AG04450 (cell line): ENCODE results near the gene CCDC74A. TPM values are rescaled to one million over a fixed set of nuclear protein-coding genes. Genes with fewer than 3 reads are reported as not detected.
"Not testable (repeated sequence)": the region's sequence is repeated elsewhere in the genome, so short reads cannot be mapped to it uniquely, and the experiment has no call there.

Source experiments
- CTCF ChIA-PET: fragments of 300-600, 350-600 bp; formaldehyde crosslinking; extraction: SDS; loops from one replicate; lab custom pipeline; 2022; ENCODE audit warnings: antibody characterized with exemption, inconsistent platforms; lab: Charles Lee
- POLR2A ChIA-PET: fragments of 350-600 bp; formaldehyde crosslinking; extraction: SDS; loops from one replicate; lab custom pipeline; 2021; ENCODE audit warnings: antibody characterized with exemption, inconsistent platforms; lab: Yijun Ruan, JAX
- DNase-seq: peaks from one replicate; pipeline ENCODE4 v3.0.0-alpha.2; 2011; ENCODE audit warnings: low read depth, low spot score
- H3K27ac ChIP-seq: one replicate; pipeline ENCODE4 v1.5.1; 2012; ENCODE audit warnings: low read depth, low read length, control low read depth
- H3K27me3 ChIP-seq: one replicate; pipeline ENCODE4 v1.6.0; 2012; ENCODE audit warnings: low read length; ENCODE audit not compliant: control insufficient read depth, insufficient read depth
- H3K4me3 ChIP-seq: 2 replicates; pipeline ENCODE4 v1.5.1; 2011; ENCODE audit warnings: mild to moderate bottlenecking, low read depth, low read length, control low read depth
- H3K9me3 ChIP-seq: 2 replicates; pipeline ENCODE4 v1.5.1; 2012; ENCODE audit warnings: low read length; ENCODE audit not compliant: control insufficient read depth, insufficient read depth
- polyA plus RNA-seq: library from polyadenylated mRNA; depleted of rRNA; stranded (reverse); fragments of >200 nt; gene quantifications from 2 replicates; pipeline ENCODE4 v1.2.3, GENCODE V29; 2011
- TF ChIP-seq, protein P1 (sequence below): IDR thresholded peaks from 2 replicates; pipeline ENCODE4 v1.5.1; 2011; ENCODE audit warnings: low read depth, low read length, control low read depth, inconsistent platforms

The CCDC74A gene
- polyA plus RNA-seq, 1 experiment = 4.0 TPM

DNA sequence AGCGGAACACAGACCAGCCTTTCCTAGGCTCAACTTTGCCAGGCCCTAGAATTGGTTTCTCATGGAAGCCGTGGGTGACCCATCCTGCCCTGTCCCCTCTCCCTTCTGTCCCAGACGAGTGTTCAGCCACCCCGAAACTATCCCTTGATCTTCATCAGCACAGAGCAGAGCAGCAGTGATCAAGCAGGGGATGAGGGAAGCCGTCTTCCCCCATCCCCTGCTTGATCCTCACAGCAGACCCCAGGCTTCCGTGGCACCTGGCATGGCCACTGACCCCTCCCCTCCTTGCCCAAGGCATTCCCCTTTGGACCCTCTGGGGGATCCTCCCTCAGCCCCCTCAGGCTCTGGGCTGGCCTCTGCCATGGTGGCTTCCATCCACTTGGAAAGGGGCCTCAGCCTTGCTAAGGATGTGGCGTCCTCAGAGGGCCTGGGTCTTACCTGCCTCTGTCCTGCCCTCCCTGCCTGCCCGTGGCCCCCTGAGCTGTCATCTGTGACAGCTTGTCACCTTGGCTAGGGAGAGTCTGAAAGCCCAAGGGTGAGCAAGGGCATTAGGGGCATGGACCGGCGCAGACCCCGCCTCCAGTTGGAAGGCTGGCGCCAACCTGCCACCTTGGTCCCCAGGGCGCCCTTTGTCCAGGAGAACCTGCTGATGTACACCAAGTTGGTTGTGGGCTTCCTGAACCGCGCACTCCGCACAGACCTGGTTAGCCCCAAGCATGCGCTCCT, 10.4 kb upstream of the CCDC74A start:
- TF ChIP-seq, protein P1, sequence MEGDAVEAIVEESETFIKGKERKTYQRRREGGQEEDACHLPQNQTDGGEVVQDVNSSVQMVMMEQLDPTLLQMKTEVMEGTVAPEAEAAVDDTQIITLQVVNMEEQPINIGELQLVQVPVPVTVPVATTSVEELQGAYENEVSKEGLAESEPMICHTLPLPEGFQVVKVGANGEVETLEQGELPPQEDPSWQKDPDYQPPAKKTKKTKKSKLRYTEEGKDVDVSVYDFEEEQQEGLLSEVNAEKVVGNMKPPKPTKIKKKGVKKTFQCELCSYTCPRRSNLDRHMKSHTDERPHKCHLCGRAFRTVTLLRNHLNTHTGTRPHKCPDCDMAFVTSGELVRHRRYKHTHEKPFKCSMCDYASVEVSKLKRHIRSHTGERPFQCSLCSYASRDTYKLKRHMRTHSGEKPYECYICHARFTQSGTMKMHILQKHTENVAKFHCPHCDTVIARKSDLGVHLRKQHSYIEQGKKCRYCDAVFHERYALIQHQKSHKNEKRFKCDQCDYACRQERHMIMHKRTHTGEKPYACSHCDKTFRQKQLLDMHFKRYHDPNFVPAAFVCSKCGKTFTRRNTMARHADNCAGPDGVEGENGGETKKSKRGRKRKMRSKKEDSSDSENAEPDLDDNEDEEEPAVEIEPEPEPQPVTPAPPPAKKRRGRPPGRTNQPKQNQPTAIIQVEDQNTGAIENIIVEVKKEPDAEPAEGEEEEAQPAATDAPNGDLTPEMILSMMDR = no peak
- ChIA-PET CTCF (no interaction called here), POLR2A (no interaction called here)
- no peak for DNase-seq
- H3K27me3 ChIP-seq = no peaks in the 10 kb centered on the region
- H3K27ac ChIP-seq = no peak overlapping the region
- H3K4me3 ChIP-seq = no peak overlapping the region
- no peaks in the 10 kb centered on the region for H3K9me3 ChIP-seq

DNA sequence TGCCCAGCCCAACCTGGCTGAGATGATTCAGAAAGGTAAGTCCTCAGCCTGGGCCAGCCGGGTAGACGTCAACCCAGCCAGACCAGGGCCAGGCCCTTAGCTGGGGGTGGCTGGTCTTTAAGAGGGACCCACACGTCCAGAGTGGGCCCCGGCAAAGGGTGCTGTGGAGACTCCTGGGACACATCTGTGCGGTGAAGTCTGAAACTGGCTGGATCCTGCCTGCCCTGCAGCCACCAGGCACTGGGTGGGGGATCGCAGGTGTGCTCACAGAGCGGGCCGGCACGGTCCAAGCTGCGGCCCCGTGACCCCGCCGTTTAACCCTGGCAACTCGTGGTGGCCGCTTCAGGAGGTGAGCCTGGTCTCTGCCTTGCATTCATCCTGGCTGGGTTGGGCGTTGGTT, 9.8 kb upstream of the CCDC74A start:
- CTCF ChIA-PET, H3K27ac ChIP-seq, DNase-seq, POLR2A ChIA-PET, H3K9me3 ChIP-seq, H3K27me3 ChIP-seq, H3K4me3 ChIP-seq: not testable (repeated sequence)

DNA sequence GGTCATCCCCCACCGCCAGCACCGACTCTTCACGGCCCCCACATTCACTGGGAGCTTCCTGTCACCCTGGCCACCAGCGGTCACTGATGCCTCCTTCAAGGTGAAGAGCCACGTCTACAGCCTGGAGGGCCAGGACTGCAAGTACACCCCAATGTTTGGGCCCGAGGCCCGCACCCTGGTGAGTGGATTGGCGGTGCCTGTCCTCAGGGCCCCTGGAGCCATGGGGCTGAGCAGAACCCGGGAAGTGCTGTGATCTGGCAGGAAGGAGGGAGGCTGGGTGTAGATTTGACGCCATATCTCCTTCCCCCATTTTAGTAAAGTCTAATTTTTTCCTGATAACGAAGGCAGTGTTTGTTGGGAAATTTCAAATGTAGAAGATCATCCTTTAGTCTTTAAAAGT, 9.2 kb upstream of the CCDC74A start:
- H3K9me3 ChIP-seq, H3K27me3 ChIP-seq, DNase-seq, CTCF ChIA-PET, POLR2A ChIA-PET, H3K27ac ChIP-seq, H3K4me3 ChIP-seq: not testable (repeated sequence)

DNA sequence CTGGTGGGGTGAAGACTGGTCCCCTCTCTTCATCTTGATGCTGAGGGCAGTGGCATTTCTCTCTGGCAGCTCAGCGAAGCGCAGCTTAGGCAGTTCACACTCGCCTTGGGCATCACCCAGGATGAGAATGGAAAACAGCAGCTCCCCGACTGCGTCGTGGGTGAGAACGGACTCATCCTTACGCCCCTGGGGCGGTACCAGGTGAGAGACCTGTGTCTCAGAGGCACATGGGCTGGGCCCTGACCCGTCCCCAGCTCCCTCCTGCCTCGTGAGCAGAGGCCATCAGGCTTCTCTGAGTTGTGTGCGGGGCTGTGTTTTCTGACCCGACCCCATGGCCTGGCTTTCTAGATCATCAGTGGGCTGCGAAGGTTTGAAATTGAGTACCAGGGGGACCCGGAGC, 8.2 kb upstream of the CCDC74A start:
- POLR2A ChIA-PET = no interaction called here

DNA sequence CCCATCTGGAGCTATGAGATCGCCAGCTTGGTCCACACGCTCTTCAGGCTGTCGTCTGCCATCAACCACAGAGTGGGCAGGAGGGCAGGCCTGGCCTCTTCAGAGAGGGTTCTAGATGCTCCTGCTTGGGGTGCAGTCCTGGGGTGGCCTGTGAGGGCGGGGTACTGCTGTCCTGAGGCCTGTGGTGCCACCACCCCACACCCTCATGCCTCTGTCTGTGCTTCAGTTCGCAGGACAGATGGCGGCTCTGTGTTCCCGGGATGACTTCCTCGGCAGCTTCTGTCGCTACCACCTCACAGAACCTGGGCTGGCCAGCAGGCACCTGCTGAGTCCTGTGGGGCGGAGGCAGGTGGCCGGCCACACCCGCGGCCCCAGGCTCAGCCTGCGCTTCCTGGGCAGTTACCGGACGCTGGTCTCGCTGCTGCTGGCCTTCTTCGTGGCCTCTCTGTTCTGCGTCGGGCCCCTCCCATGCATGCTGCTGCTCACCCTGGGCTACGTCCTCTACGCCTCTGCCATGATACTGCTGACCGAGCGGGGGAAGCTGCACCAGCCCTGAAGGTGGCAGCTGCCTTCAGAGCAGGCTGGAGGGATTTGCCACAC, 7.7 kb upstream of the CCDC74A start:
- H3K27me3 ChIP-seq, H3K9me3 ChIP-seq, DNase-seq, POLR2A ChIA-PET, H3K27ac ChIP-seq, H3K4me3 ChIP-seq: not testable (repeated sequence)
- CTCF ChIA-PET = interaction anchor here (1.1 kb wide), 1 partner anchor 27 kb away, joined by 4 read pairs; the partner anchor contains the start of gene MZT2A

More for the DNA sequence above, 8.2 kb upstream of the CCDC74A start:
- CTCF ChIA-PET = interaction anchor here (0.8 kb wide), 1 partner anchor 27 kb away, joined by 3 read pairs; the partner anchor contains the start of gene MZT2A
- Histone ChIP-seq H3K27me3 (no peaks in the 10 kb centered on the region), H3K27ac (no peak overlapping the region), H3K4me3 (no peak overlapping the region), H3K9me3 (no peaks in the 10 kb centered on the region)
- TF ChIP-seq, protein P1 = no peak
- DNase-seq = no peak

DNA sequence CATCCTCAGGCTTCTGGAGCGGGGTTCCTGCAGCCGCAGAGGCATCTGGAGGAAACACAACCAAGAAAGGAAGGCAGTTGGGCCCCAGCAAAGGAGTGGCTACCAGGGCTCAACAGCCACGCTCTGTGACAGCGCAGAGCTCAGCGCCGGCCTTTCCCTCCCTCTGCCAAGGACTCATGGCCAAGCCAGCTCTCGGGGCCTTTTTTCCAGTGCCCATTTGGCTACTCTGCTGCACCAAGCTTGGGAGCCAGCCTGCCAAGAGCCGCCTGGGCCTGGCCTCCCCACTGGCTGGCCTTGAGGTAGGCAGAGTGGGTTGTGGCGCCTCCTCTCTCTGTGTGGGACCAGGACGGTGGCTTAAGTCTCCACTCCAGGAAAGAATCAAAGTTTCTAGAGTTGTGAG, 7.2 kb upstream of the CCDC74A start:
- Histone ChIP-seq H3K27me3 (no peaks in the 10 kb centered on the region), H3K4me3 (no peak overlapping the region), H3K9me3 (no peaks in the 10 kb centered on the region), H3K27ac (no peak overlapping the region)
- TF ChIP-seq, protein P1 = no peak
- ChIA-PET CTCF (interaction anchor here (1.1 kb wide), 1 partner anchor 28 kb away, joined by 4 read pairs; the partner anchor contains the start of gene MZT2A), POLR2A (interaction anchor here (0.6 kb wide), 1 partner anchor 16 kb away, joined by 3 read pairs; no protein-coding TSS in a partner anchor)
- DNase-seq = no peak

DNA sequence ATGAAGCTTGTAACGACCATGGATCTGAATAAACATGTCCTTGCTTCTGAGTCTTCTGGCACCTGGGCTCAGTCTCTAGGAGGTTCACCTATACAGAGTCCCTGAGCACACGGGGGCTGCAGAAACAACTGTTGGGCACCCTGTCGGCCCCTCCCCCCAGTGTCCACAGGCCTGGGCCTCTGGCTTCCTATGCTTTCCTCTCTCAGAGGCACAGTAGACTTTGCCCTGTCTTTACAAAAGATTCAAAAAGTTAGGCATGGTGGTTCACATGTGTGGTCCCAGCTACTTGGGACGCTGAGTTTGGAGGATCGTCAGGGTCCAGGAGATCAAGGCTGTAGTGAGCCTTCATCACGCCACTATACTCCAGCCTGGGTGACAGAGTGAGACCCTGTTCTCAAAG, 6.2 kb upstream of the CCDC74A start:
- DNase-seq, H3K27me3 ChIP-seq, CTCF ChIA-PET, H3K27ac ChIP-seq, POLR2A ChIA-PET, H3K9me3 ChIP-seq, H3K4me3 ChIP-seq: not testable (repeated sequence)
